GM21737 (cell line): ENCODE data around the gene CLCC1.

Experiments
- ATAC-seq: cut with Tn5 transposase; IDR thresholded peaks from one replicate; pipeline ENCODE4 v1.9.1; 2021; ENCODE audit warnings: mild to moderate bottlenecking, moderate library complexity; ENCODE audit not compliant: unreplicated experiment

The CLCC1 gene

GRCh38 chr1:108916788-108917187, 46.5 kb downstream of the CLCC1 start:
- no peak for ATAC-seq
